ENCODE results near the gene PEAK3. TPM values are rescaled to one million over a fixed set of nuclear protein-coding genes. Genes with fewer than 3 reads are reported as not detected.

Gene PEAK3
- total RNA-seq, 4 donors from 2014 or later, result 0.27 to 1.6 (median 0.59) TPM

GRCh38 chr19:2259336-2259735 lies 22.6 kb downstream of the PEAK3 start:
- Histone ChIP-seq H3K27me3 (no peaks in the 10 kb centered on the region), H3K27ac (no peak overlapping the region), H3K4me1 (no peaks in the 10 kb centered on the region), H3K36me3 (no peaks in the 10 kb centered on the region), H3K9me3 (no peaks in the 10 kb centered on the region), H3K4me3 (replicated peaks in 1 of 3) (no peak overlapping the region)
- no peak for DNase-seq
- TF ChIP-seq CTCF (IDR thresholded peaks at IDR 0.05), result no peak
- TF ChIP-seq POLR2A (IDR thresholded peaks at IDR 0.05), result no peak
- 89 to 94% methylated on average over 5 of the region's 5 CpGs for WGBS, 2 donors
- intact Hi-C loops (cut with DNase I), result no loop called here

GRCh38 chr19:2255982-2256685 lies 25.8 kb downstream of the PEAK3 start, which contains the start of gene JSRP1:
TSS of gene JSRP1 (minus strand) at chr19:2256417. CDS start at chr19:2255314, 1,103 bp downstream.
- TF ChIP-seq POLR2A (IDR thresholded peaks at IDR 0.05), result no peak
- no peak for TF ChIP-seq CTCF (IDR thresholded peaks at IDR 0.05)
- whole genome bisulfite sequencing, 2 donors, result 80 to 83% methylated on average over 11 to 14 of the region's 24 CpGs

GRCh38 chr19:2255112-2255845 lies 26.7 kb downstream of the PEAK3 start:
- Histone ChIP-seq H3K4me3 (replicated peaks in 1 of 3) (no peak overlapping the region), H3K4me1 (peaks cover 0 to 33% of the 10 kb centered on the region in 2 donors), H3K27ac (no peak overlapping the region), H3K9me3 (no peaks in the 10 kb centered on the region), H3K27me3 (peaks cover 12% of the 10 kb centered on the region), H3K36me3 (no peaks in the 10 kb centered on the region)
- TF ChIP-seq CTCF (IDR thresholded peaks at IDR 0.05) (no peak), POLR2A (IDR thresholded peaks at IDR 0.05) (no peak)
- no peak for DNase-seq
- 70 to 83% methylated on average over 11 to 14 of the region's 16 CpGs for WGBS, 2 donors
- intact Hi-C loops (cut with DNase I), result no loop called here

More at GRCh38 chr19:2255982-2256685, 25.8 kb downstream of the PEAK3 start, which contains the start of gene JSRP1:
- Histone ChIP-seq H3K27ac (no peak within 1 kb of the TSS), H3K36me3 (no peaks in the 10 kb centered on the region), H3K4me3 (replicated peaks in 1 of 3) (no peak within 1 kb of the TSS), H3K4me1 (peaks cover 0 to 25% of the 10 kb centered on the region in 2 donors), H3K9me3 (no peaks in the 10 kb centered on the region), H3K27me3 (peaks cover 12% of the 10 kb centered on the region)
- DNase-seq, result no peak
- intact Hi-C loops (cut with DNase I), result no loop called here

GRCh38 chr19:2254064-2254872 lies 27.7 kb downstream of the PEAK3 start:
- Histone ChIP-seq H3K4me3 (replicated peaks in 1 of 3) (no peak overlapping the region), H3K27me3 (peaks cover 12% of the 10 kb centered on the region), H3K36me3 (no peaks in the 10 kb centered on the region), H3K4me1 (peaks cover 0 to 38% of the 10 kb centered on the region in 2 donors), H3K27ac (no peak overlapping the region), H3K9me3 (no peaks in the 10 kb centered on the region)
- TF ChIP-seq POLR2A (IDR thresholded peaks at IDR 0.05) (no peak), CTCF (IDR thresholded peaks at IDR 0.05) (peak in 1 of 6 experiments; percentile 18)
- DNase-seq, result no peak
- intact Hi-C loops (cut with DNase I), result no loop called here
- WGBS, 2 donors, result 63 to 73% methylated on average over 13 to 20 of the region's 20 CpGs

Data from thyroid gland (tissue), 4 donors.